Keratinocyte (primary cell): ENCODE results near the gene LPCAT2. TPM values are rescaled to one million over a fixed set of nuclear protein-coding genes. Genes with fewer than 3 reads are reported as not detected.

Source experiments
- DNase-seq: peaks from one replicate; pipeline ENCODE4 v3.0.0-alpha.2; 2011; ENCODE audit warnings: low read depth, missing footprints, low spot score
- FAIRE-seq: peaks from 2 replicates; lab custom pipeline; 2011; peaks lifted over from hg19 to GRCh38; lab: Jason Lieb, UNC
- H2AFZ ChIP-seq: 2 replicates; pipeline ENCODE4 v1.6.0; 2012; ENCODE audit warnings: low read length, control low read depth, inconsistent platforms; ENCODE audit not compliant: control insufficient read depth
- H3K27ac ChIP-seq: 2 replicates; pipeline ENCODE4 v1.5.1; 2011; ENCODE audit warnings: low read length; ENCODE audit not compliant: control insufficient read depth, insufficient read depth
- H3K27me3 ChIP-seq: 3 replicates; pipeline ENCODE4 v1.6.0; 2011; ENCODE audit warnings: low read length; ENCODE audit not compliant: control insufficient read depth, insufficient read depth; ENCODE audit errors: extremely low read depth
- H3K36me3 ChIP-seq, 2 experiments: 2 replicates in 1 of 2; 3 replicates in 1 of 2; pipeline ENCODE4 v1.5.1; 2011; ENCODE audit warnings: low read length in 2 of 2, mild to moderate bottlenecking in 1 of 2; ENCODE audit not compliant: control insufficient read depth in 2 of 2, insufficient read depth in 2 of 2; ENCODE audit errors: extremely low read depth in 1 of 2
- H3K4me1 ChIP-seq: 3 replicates; pipeline ENCODE4 v1.5.1; 2011; ENCODE audit warnings: low read length; ENCODE audit not compliant: control insufficient read depth, insufficient read depth; ENCODE audit errors: extremely low read depth
- H3K4me2 ChIP-seq: 3 replicates; pipeline ENCODE4 v1.6.0; 2011; ENCODE audit warnings: low read depth, low read length; ENCODE audit not compliant: control insufficient read depth, insufficient read depth; ENCODE audit errors: extremely low read depth
- H3K4me3 ChIP-seq, 3 experiments: fragments of 200-600 bp in 1 of 3; sonication (generic) in 1 of 3; 2 replicates in 2 of 3; 3 replicates in 1 of 3; pipeline ENCODE4 v1.5.1; 2011 to 2016; ENCODE audit warnings: low read length in 3 of 3, mild to moderate bottlenecking in 3 of 3, control low read depth in 2 of 3, inconsistent platforms in 1 of 3, low read depth in 1 of 3, mixed read lengths in 1 of 3, mixed run types in 1 of 3, moderate library complexity in 1 of 3; ENCODE audit not compliant: control insufficient read depth in 2 of 3, insufficient read depth in 2 of 3; ENCODE audit errors: extremely low read depth in 1 of 3
- H3K79me2 ChIP-seq: 2 replicates; pipeline ENCODE4 v1.6.0; 2012; ENCODE audit warnings: low read length; ENCODE audit not compliant: control insufficient read depth, insufficient read depth
- H3K9ac ChIP-seq: 3 replicates; pipeline ENCODE4 v1.6.0; 2011; ENCODE audit warnings: low read length; ENCODE audit not compliant: control insufficient read depth, insufficient read depth; ENCODE audit errors: extremely low read depth
- H3K9me1 ChIP-seq: 3 replicates; pipeline ENCODE4 v1.6.0; 2011; ENCODE audit warnings: low read length; ENCODE audit not compliant: control insufficient read depth, insufficient read depth; ENCODE audit errors: extremely low read depth
- H3K9me3 ChIP-seq: 2 replicates; pipeline ENCODE4 v1.5.1; 2012; ENCODE audit warnings: low read depth, low read length; ENCODE audit not compliant: control insufficient read depth
- H4K20me1 ChIP-seq: 3 replicates; pipeline ENCODE4 v1.6.0; 2011; ENCODE audit warnings: low read length; ENCODE audit not compliant: control insufficient read depth, insufficient read depth; ENCODE audit errors: extremely low read depth
- CTCF ChIP-seq, 3 experiments: IDR thresholded peaks in 1 of 3; conservative IDR thresholded peaks in 1 of 3; optimal IDR thresholded peaks in 1 of 3; 2 replicates in 2 of 3; 3 replicates in 1 of 3; pipeline versions ENCODE3 to v1.5.1; 2011; ENCODE audit warnings: low read length in 3 of 3, mild to moderate bottlenecking in 3 of 3, moderate library complexity in 2 of 3, control low read depth in 1 of 3, inconsistent platforms in 1 of 3; ENCODE audit not compliant: insufficient read depth in 2 of 3; ENCODE audit errors: extremely low read depth in 1 of 3
- EZH2 ChIP-seq: IDR thresholded peaks from one replicate; pipeline ENCODE4 v1.6.1; 2012; ENCODE audit warnings: inconsistent platforms, mild to moderate bottlenecking, low read length, moderate library complexity
- dilution Hi-C: fragments of 300-500 bp; cut with MboI; formaldehyde crosslinking; loops from one replicate; pipeline ENCODE4 v1.7.0; 2020; ENCODE audit warnings: low sequenced_read_pairs; ENCODE audit not compliant: extremely low pct_ligation_motif_present
- polyA plus RNA-seq, 5 experiments: library from polyadenylated mRNA; depleted of rRNA in 3 of 5; stranded (reverse) in 3 of 5; stranded (forward) in 1 of 5; unstranded in 1 of 5; fragments of >200 nt; gene quantifications; 1 replicate in 1 of 5; 2 replicates in 3 of 5; 3 replicates in 1 of 5; pipeline versions ENCODE4 v1.2.1 to v1.2.3, GENCODE V29; 2011 to 2012; ENCODE audit warnings: missing spikeins in 2 of 5, low read depth in 1 of 5, low replicate concordance in 1 of 5

The LPCAT2 gene
- polyA plus RNA-seq, 1 donor (not counting 4 experiments of a cell fraction or from before 2014, with no cell fraction given): 54.4 TPM

GRCh38 chr16:55561319-55561848 is 52.5 kb downstream of the LPCAT2 start:
- TF ChIP-seq CTCF (optimal IDR thresholded peaks at IDR 0.05 in 1 of 3, IDR thresholded peaks at IDR 0.05 in 1 of 3, conservative IDR thresholded peaks at IDR 0.05 in 1 of 3; ENCODE audit: extremely low read depth in 1 of 3, insufficient read depth in 2 of 3, low read length in 3 of 3): no peak
- H3K27me3 ChIP-seq: no peaks in the 10 kb centered on the region
- H3K4me2 ChIP-seq: no peak overlapping the region
- FAIRE-seq: no peak
- H3K27ac ChIP-seq: no peak overlapping the region
- H3K4me3 ChIP-seq: no peak overlapping the region
- no peak for DNase-seq
- no peaks in the 10 kb centered on the region for H3K9me1 ChIP-seq
- H3K4me1 ChIP-seq: peaks cover 26% of the 10 kb centered on the region
- H2AFZ ChIP-seq: no peak overlapping the region
- no peaks in the 10 kb centered on the region for H3K79me2 ChIP-seq
- peaks cover 0 to 4% of the 10 kb centered on the region in 2 experiments for H3K36me3 ChIP-seq
- dilution Hi-C loops: no loop called here
- H4K20me1 ChIP-seq: no peaks in the 10 kb centered on the region
- no peaks in the 10 kb centered on the region for H3K9me3 ChIP-seq
- H3K9ac ChIP-seq: no peak overlapping the region

GRCh38 chr16:55562936-55563335 is 54.1 kb downstream of the LPCAT2 start:
- no peak overlapping the region for H3K9ac ChIP-seq
- H3K9me3 ChIP-seq: no peaks in the 10 kb centered on the region
- H2AFZ ChIP-seq: no peak overlapping the region
- H3K9me1 ChIP-seq: no peaks in the 10 kb centered on the region
- no peak overlapping the region for H3K4me2 ChIP-seq
- peaks cover 23% of the 10 kb centered on the region for H3K4me1 ChIP-seq
- FAIRE-seq (peak; percentile 52), DNase-seq (no peak)
- H3K4me3 ChIP-seq: no peak overlapping the region
- H4K20me1 ChIP-seq: no peaks in the 10 kb centered on the region
- H3K36me3 ChIP-seq: peaks cover 0 to 4% of the 10 kb centered on the region in 2 experiments
- peaks cover 7% of the 10 kb centered on the region for H3K79me2 ChIP-seq
- TF ChIP-seq CTCF (optimal IDR thresholded peaks at IDR 0.05 in 1 of 3, IDR thresholded peaks at IDR 0.05 in 1 of 3, conservative IDR thresholded peaks at IDR 0.05 in 1 of 3; ENCODE audit: extremely low read depth in 1 of 3, insufficient read depth in 2 of 3, low read length in 3 of 3) (no peak), EZH2 (no peak)
- dilution Hi-C loops: no loop called here
- H3K27me3 ChIP-seq: no peaks in the 10 kb centered on the region
- H3K27ac ChIP-seq: no peak overlapping the region
